SK-N-MC (cell line): ENCODE results near the gene CFAP46.

Experiments
- EZH2 ChIP-seq: fragments of 200-600 bp; sonication (generic); IDR thresholded peaks from one replicate; pipeline ENCODE4 v1.6.1; 2017; ENCODE audit warnings: antibody characterized with exemption
- FOXP2 ChIP-seq: optimal IDR thresholded peaks from 2 replicates; pipeline ENCODE3; 2011; ENCODE audit warnings: mild to moderate bottlenecking, moderate library complexity; ENCODE audit not compliant: insufficient read depth; ENCODE audit errors: extremely low read length, control extremely low read depth
- POLR2AphosphoS5 ChIP-seq: IDR thresholded peaks from 2 replicates; pipeline ENCODE4 v1.6.1; 2012; ENCODE audit warnings: mild to moderate bottlenecking, low read depth, low read length, borderline replicate concordance

DNA sequence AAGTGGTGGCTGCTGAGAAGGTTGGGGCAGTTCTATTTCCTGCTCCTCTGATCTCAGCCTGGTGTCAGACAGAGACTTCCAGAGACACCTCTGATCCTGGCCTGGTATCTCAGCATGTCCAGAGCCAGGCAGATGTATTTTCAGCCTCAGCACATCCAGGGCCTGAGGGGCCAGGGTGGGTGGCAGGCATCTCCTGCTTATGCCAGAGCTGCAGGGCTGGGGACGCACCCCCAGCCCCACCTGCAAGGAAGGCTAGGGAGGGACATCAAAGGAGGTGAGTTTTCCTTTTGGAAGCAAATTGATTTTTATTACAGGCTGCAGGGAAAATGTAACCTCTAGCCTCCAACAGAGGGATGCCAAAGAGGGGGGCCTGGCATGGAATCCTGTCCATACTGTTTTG lies 36.7 kb downstream of the CFAP46 start:
- TF ChIP-seq EZH2 (no peak), POLR2AphosphoS5 (no peak), FOXP2 (no peak)
